Stimulated activated CD4-positive, alpha-beta T cell treated with anti-CD3 and anti-CD28 coated beads, TNF-alpha, amount 100 ng/mL, for 1 hour (primary cell): ENCODE results near the gene IL22.

Experiments used
- DNase-seq, 3 donors: peaks; one replicate each; pipeline ENCODE4 v3.0.0-alpha.2; 2020; ENCODE audit warnings: low read depth in 3 of 3, low spot score in 1 of 3

IL22 gene

GRCh38 chr12:68253504-68253903 is at the start of gene IL22:
TSS of gene IL22 (minus strand) at chr12:68253604. CDS start at chr12:68253448, 156 bp downstream.
- no peak for DNase-seq

GRCh38 chr12:68297929-68298328 is 44.5 kb upstream of the IL22 start:
- DNase-seq = no peak

GRCh38 chr12:68294251-68294650 is 40.8 kb upstream of the IL22 start:
- no peak for DNase-seq

- no peak for DNase-seq
Observed at GRCh38 chr12:68293347-68293746, 39.9 kb upstream of the IL22 start.

- no peak for DNase-seq
Observed at GRCh38 chr12:68292151-68292943, 38.9 kb upstream of the IL22 start.

GRCh38 chr12:68291396-68292036 is 38.1 kb upstream of the IL22 start:
- DNase-seq = no peak

GRCh38 chr12:68290126-68290525 is 36.7 kb upstream of the IL22 start:
- peak in 1 of 3 donors; percentile 10 for DNase-seq

GRCh38 chr12:68287106-68287505 is 33.7 kb upstream of the IL22 start:
- DNase-seq = no peak

- DNase-seq = no peak
Observed at GRCh38 chr12:68286396-68286795, 33.0 kb upstream of the IL22 start.

- DNase-seq = no peak
Observed at GRCh38 chr12:68285541-68285940, 32.1 kb upstream of the IL22 start.

GRCh38 chr12:68281322-68282077 is 28.1 kb upstream of the IL22 start:
- DNase-seq = no peak

- DNase-seq = no peak
Observed at GRCh38 chr12:68280240-68280639, 26.8 kb upstream of the IL22 start.

- no peak for DNase-seq
Observed at GRCh38 chr12:68279227-68280054, 26.0 kb upstream of the IL22 start.

GRCh38 chr12:68276402-68276930 is 23.1 kb upstream of the IL22 start:
- DNase-seq = no peak

GRCh38 chr12:68272732-68273131 is 19.3 kb upstream of the IL22 start:
- no peak for DNase-seq

GRCh38 chr12:68271346-68271745 is 17.9 kb upstream of the IL22 start:
- DNase-seq = no peak

- DNase-seq = no peak
Observed at GRCh38 chr12:68270358-68270757, 17.0 kb upstream of the IL22 start.

- no peak for DNase-seq
Observed at GRCh38 chr12:68269779-68270178, 16.4 kb upstream of the IL22 start.

GRCh38 chr12:68268967-68269366 is 15.6 kb upstream of the IL22 start:
- no peak for DNase-seq

GRCh38 chr12:68267892-68268396 is 14.5 kb upstream of the IL22 start:
- no peak for DNase-seq

- no peak for DNase-seq
Observed at GRCh38 chr12:68264857-68265256, 11.5 kb upstream of the IL22 start.
